Melanocyte of skin (primary cell): ENCODE data around the gene CNDP2. TPM values are rescaled to one million over a fixed set of nuclear protein-coding genes. Genes with fewer than 3 reads are reported as not detected.

Experiments used
- total RNA-seq, 2 donors: library from RNA; depleted of rRNA; stranded (reverse); fragments of >200 nt; gene quantifications; 2 replicates each; pipeline ENCODE4 v1.2.3, GENCODE V29; 2012

The CNDP2 gene
- 10 to 100 TPM; 54.9 to 66.8 TPM for total RNA-seq

GRCh38 chr18:74495581-74496507, at the start of gene CNDP2:
TSS of gene CNDP2 (plus strand) at chr18:74496363. CDS start at chr18:74499974, 3,611 bp downstream.

GRCh38 chr18:74457043-74457724, 39.0 kb upstream of the CNDP2 start, which contains the start of gene DIPK1C:
TSS of gene DIPK1C (minus strand) at chr18:74457308. CDS start at chr18:74457259, 49 bp downstream.

GRCh38 chr18:74534150-74534969, 38.2 kb downstream of the CNDP2 start, which contains the start of gene CNDP1:
TSS of gene CNDP1 (plus strand) at chr18:74534500. CDS start at chr18:74534668, 168 bp downstream.

Other genes starting within 250 kb of the CNDP2 start
- 10 to 100 TPM; 35.0 to 36.5 TPM for gene CYB5A, start 204.4 kb upstream of the CNDP2 start, total RNA-seq
- not detected for gene C18orf63, start 180.5 kb upstream of the CNDP2 start, total RNA-seq
- gene DIPK1C, start 39.1 kb upstream of the CNDP2 start, total RNA-seq: 1 to 10 TPM in 1 of 2 donors, under 1 TPM in 1; 0.33 to 2.8 TPM
- gene CNDP1, start 38.1 kb downstream of the CNDP2 start, total RNA-seq: not detected
- 10 to 100 TPM; 16.2 to 17.3 TPM for gene ZNF407, start 101.5 kb downstream of the CNDP2 start, total RNA-seq